Epithelial cell of proximal tubule (primary cell): Measurements from ENCODE around the gene HOXD4. TPM values are rescaled to one million over a fixed set of nuclear protein-coding genes. Genes with fewer than 3 reads are reported as not detected.
A peak's percentile ranks its signal among the peaks of the same experiment; 100 is the strongest.

Experiments used
- DNase-seq: peaks from one replicate; pipeline ENCODE4 v3.0.0-alpha.2; 2011; ENCODE audit warnings: low read depth
- H3K4me3 ChIP-seq: 2 replicates; pipeline ENCODE4 v1.5.1; 2011; ENCODE audit warnings: low read depth, mild to moderate bottlenecking, low read length
- CTCF ChIP-seq: conservative IDR thresholded peaks from 2 replicates; pipeline ENCODE4 v1.5.1; 2012; ENCODE audit warnings: low read depth, mild to moderate bottlenecking, low read length
- total RNA-seq: library from RNA; depleted of rRNA; stranded (reverse); fragments of >200 nt; gene quantifications from 2 replicates; pipeline ENCODE4 v1.2.3, GENCODE V29; 2015

The HOXD4 gene
- total RNA-seq, 1 donor from 2014 or later, result 28.0 TPM

GRCh38 chr2:176124947-176125771 is 26.2 kb upstream of the HOXD4 start:
- peak overlapping the region; percentile 73 for H3K4me3 ChIP-seq
- DNase-seq, result no peak

GRCh38 chr2:176125772-176126054 is 25.6 kb upstream of the HOXD4 start:
- no peak for DNase-seq
- H3K4me3 ChIP-seq, result no peak overlapping the region
- no peak for TF ChIP-seq CTCF

More at GRCh38 chr2:176124947-176125771, 26.2 kb upstream of the HOXD4 start:
- TF ChIP-seq CTCF, result no peak

- TF ChIP-seq CTCF, result peak; percentile 81
- DNase-seq, result no peak
- peak overlapping the region; percentile 63 for H3K4me3 ChIP-seq
These were observed 24.2 kb upstream of the HOXD4 start for GRCh38 chr2:176126929-176127773.

- DNase-seq, result no peak
- TF ChIP-seq CTCF, result no peak
- peak overlapping the region; percentile 63 for H3K4me3 ChIP-seq
These were observed 23.6 kb upstream of the HOXD4 start for GRCh38 chr2:176127774-176128072.

- no peak for TF ChIP-seq CTCF
- H3K4me3 ChIP-seq, result peak overlapping the region; percentile 63
- no peak for DNase-seq
These were observed 23.0 kb upstream of the HOXD4 start for GRCh38 chr2:176128172-176128981.

GRCh38 chr2:176128982-176129796 is 22.2 kb upstream of the HOXD4 start, which contains the start of gene HOXD8:
TSS of gene HOXD8 (plus strand) at chr2:176129705. CDS start at chr2:176130367, 662 bp downstream.
- peak within 1 kb of the TSS; percentile 63 for H3K4me3 ChIP-seq
- DNase-seq, result no peak
- TF ChIP-seq CTCF, result no peak
